ENCODE data around the gene ST3GAL3.

- no peak for TF ChIP-seq ZNF274 (IDR thresholded peaks at IDR 0.05; ENCODE audit: low read depth, low read length)
- no peak for TF ChIP-seq SUZ12 (IDR thresholded peaks at IDR 0.05; ENCODE audit: extremely low read depth, insufficient read depth, insufficient read length)
- TF ChIP-seq YY1 (IDR thresholded peaks at IDR 0.05; ENCODE audit: insufficient read depth, insufficient read length), result no peak
These were observed 239.9 kb downstream of the ST3GAL3 start for GRCh38 chr1:43947061-43947873.

Measured in NT2/D1 (cell line).